GM12878 (cell line): ENCODE data around the gene MAFB. TPM values are rescaled to one million over a fixed set of nuclear protein-coding genes. Genes with fewer than 3 reads are reported as not detected.

Experiments used
- ATAC-seq: fragments of 200-7000 bp; cut with Tn5 transposase; 3 replicates; pipeline ENCODE4 v1.9.1; 2020; ENCODE audit warnings: mild to moderate bottlenecking, moderate library complexity
- BruUV-seq: library from RNA; stranded (reverse); fragments of 400-500 nt; replicated peaks from 2 replicates; lab custom pipeline; 2021; lab: Mats Ljungman, UMichigan
- CTCF ChIA-PET: fragments of 300-600 bp; sonication (Branson Sonifier 250); formaldehyde crosslinking; extraction: SDS; loops from one replicate; lab custom pipeline; 2021; ENCODE audit warnings: inconsistent platforms; lab: Yijun Ruan, JAX
- POLR2A ChIA-PET: fragments of 350-600 bp; formaldehyde crosslinking; extraction: SDS; loops from one replicate; lab custom pipeline; 2021; ENCODE audit warnings: inconsistent platforms; lab: Charles Lee
- RAD21 ChIA-PET: fragments of 300-600 bp; sonication (Branson Sonifier 250); formaldehyde crosslinking; loops from one replicate; lab custom pipeline; 2023; ENCODE audit warnings: antibody characterized with exemption; ENCODE audit not compliant: unreplicated experiment; lab: Charles Lee
- SMC1A ChIA-PET: fragments of 300-600 bp; sonication (Branson Sonifier 250); formaldehyde crosslinking; loops from one replicate; lab custom pipeline; 2023; ENCODE audit not compliant: unreplicated experiment, uncharacterized antibody; lab: Charles Lee
- DNase-seq: peaks from one replicate; pipeline ENCODE4 v3.0.0-alpha.2; 2011; ENCODE audit warnings: low read depth, low spot score
- FAIRE-seq: peaks from 3 replicates; lab custom pipeline; 2011; peaks lifted over from hg19 to GRCh38; lab: Jason Lieb, UNC
- H2AFZ ChIP-seq: 2 replicates; pipeline ENCODE4 v1.6.0; 2011; ENCODE audit warnings: low read depth, low read length, control low read depth; ENCODE audit not compliant: control insufficient read depth
- H3K27ac ChIP-seq: 2 replicates; pipeline ENCODE4 v1.5.1; 2011; ENCODE audit warnings: control low read depth; ENCODE audit not compliant: control insufficient read depth, insufficient read depth
- H3K27me3 ChIP-seq, 2 experiments: replicated peaks in 1 of 2; 2 replicates each; pipeline versions ENCODE4 v1.6.0 to v1.6.1; 2011; ENCODE audit warnings: low read length in 1 of 2; ENCODE audit not compliant: control insufficient read depth in 2 of 2, insufficient read depth in 2 of 2
- H3K36me3 ChIP-seq, 2 experiments: 2 replicates each; pipeline ENCODE4 v1.5.1; 2011; ENCODE audit warnings: low read length in 1 of 2; ENCODE audit not compliant: control insufficient read depth in 2 of 2, insufficient read depth in 2 of 2
- H3K4me1 ChIP-seq: 2 replicates; pipeline ENCODE4 v1.6.1; 2011; ENCODE audit warnings: mild to moderate bottlenecking, low read length, moderate library complexity, mixed read lengths; ENCODE audit not compliant: control insufficient read depth, insufficient read depth
- H3K4me2 ChIP-seq: 2 replicates; pipeline ENCODE4 v1.6.0; 2011; ENCODE audit warnings: control low read depth; ENCODE audit not compliant: control insufficient read depth, insufficient read depth
- H3K4me3 ChIP-seq: fragments of 200-600 bp; sonication (generic); 2 replicates; pipeline ENCODE4 v1.5.1; 2016
- H3K79me2 ChIP-seq: 2 replicates; pipeline ENCODE4 v1.6.0; 2011; ENCODE audit warnings: low read length; ENCODE audit not compliant: control insufficient read depth, insufficient read depth
- H3K9ac ChIP-seq: 2 replicates; pipeline ENCODE4 v1.8.0; 2011; ENCODE audit warnings: low read length, control low read depth, mixed read lengths; ENCODE audit not compliant: control insufficient read depth, insufficient read depth
- H3K9me3 ChIP-seq: replicated peaks from 3 replicates; pipeline ENCODE4 v1.5.1; 2011; ENCODE audit warnings: mild to moderate bottlenecking, low read length; ENCODE audit not compliant: control insufficient read depth, insufficient read depth
- H4K20me1 ChIP-seq: 2 replicates; pipeline ENCODE4 v1.6.0; 2011; ENCODE audit not compliant: control insufficient read depth, insufficient read depth
- CREM ChIP-seq: IDR thresholded peaks from 2 replicates; pipeline ENCODE4 v1.6.1; 2014; ENCODE audit warnings: antibody characterized with exemption, low read depth
- ETV6 ChIP-seq, 2 experiments: fragments of 450-650 bp in 1 of 2; IDR thresholded peaks in 1 of 2; conservative IDR thresholded peaks in 1 of 2; 2 replicates each; pipeline ENCODE4 v1.6.1; 2014; ENCODE audit warnings: antibody characterized with exemption in 1 of 2, borderline replicate concordance in 1 of 2, low read depth in 1 of 2, mild to moderate bottlenecking in 1 of 2, moderate library complexity in 1 of 2
- HDAC2 ChIP-seq: fragments of 200-600 bp; sonication (generic); IDR thresholded peaks from 2 replicates; pipeline ENCODE4 v1.6.1; 2017
- IKZF1 ChIP-seq: fragments of 450-650 bp; conservative IDR thresholded peaks from 2 replicates; pipeline ENCODE4 v1.6.1; 2017; ENCODE audit warnings: antibody characterized with exemption, mild to moderate bottlenecking
- MEF2B ChIP-seq: fragments of 450-650 bp; IDR thresholded peaks from 2 replicates; pipeline ENCODE4 v1.6.1; 2018; ENCODE audit warnings: mild to moderate bottlenecking, moderate library complexity; ENCODE audit not compliant: partially characterized antibody, poor library complexity, severe bottlenecking
- NBN ChIP-seq: fragments of 450-650 bp; IDR thresholded peaks from 2 replicates; pipeline ENCODE4 v1.6.1; 2016
- NR2F1 ChIP-seq: fragments of 450-650 bp; conservative IDR thresholded peaks from 2 replicates; pipeline ENCODE4 v1.6.1; 2017; ENCODE audit warnings: mild to moderate bottlenecking
- NRF1 ChIP-seq: conservative IDR thresholded peaks from 2 replicates; pipeline ENCODE4 v1.6.1; 2011; ENCODE audit warnings: mild to moderate bottlenecking, low read depth, low read length, improper control_type of control experiment
- RBBP5 ChIP-seq: fragments of 200-600 bp; sonication (generic); conservative IDR thresholded peaks from 2 replicates; pipeline ENCODE4 v1.6.1; 2016
- SP1 ChIP-seq: IDR thresholded peaks from one replicate; pipeline ENCODE4 v1.6.1; 2011; ENCODE audit warnings: low read depth, low read length
- SREBF1 ChIP-seq: IDR thresholded peaks from 2 replicates; pipeline ENCODE4 v1.6.1; 2012; ENCODE audit warnings: mild to moderate bottlenecking, low read length
- STAT1 ChIP-seq: fragments of 450-650 bp; conservative IDR thresholded peaks from 2 replicates; pipeline ENCODE4 v1.6.1; 2014; ENCODE audit warnings: antibody characterized with exemption, mild to moderate bottlenecking
- SUZ12 ChIP-seq: fragments of 200-600 bp; sonication (generic); IDR thresholded peaks from one replicate; pipeline ENCODE4 v1.6.1; 2018; ENCODE audit warnings: antibody characterized with exemption, mild to moderate bottlenecking; ENCODE audit not compliant: unreplicated experiment
- ZNF384 ChIP-seq: IDR thresholded peaks from 2 replicates; pipeline ENCODE4 v1.6.1; 2012; ENCODE audit warnings: low read depth, mild to moderate bottlenecking, low read length, improper control_type of control experiment, borderline replicate concordance
- WGBS: methylation state at CpG from one replicate; pipeline ENCODE4 v1.1.6; 2016; ENCODE audit warnings: low lambda C conversion rate; ENCODE audit not compliant: insufficient replicate concordance, insufficient coverage; ENCODE audit errors: missing lambda C conversion rate; 5-methylcytosine and 5-hydroxymethylcytosine counted together
- in situ Hi-C: fragments of 300-500 bp; cut with MboI; formaldehyde crosslinking; loops from 9 replicates; pipeline ENCODE4 v1.14.3; 2018; ENCODE audit warnings: mixed read lengths
- intact Hi-C: fragments of 100-400 bp; cut with micrococcal nuclease; formaldehyde crosslinking; loops from one replicate; pipeline ENCODE4 v1.14.2; 2022; ENCODE audit not compliant: unreplicated experiment
- polyA plus RNA-seq, 11 experiments: library from polyadenylated mRNA; depleted of rRNA in 4 of 11; unstranded in 6 of 11; stranded (reverse) in 5 of 11; fragments of >200 nt; fragmentation: Nextera tagmentation in 4 of 11; fragmentation: Illumina TruSeq in 1 of 11; extraction: Ambion mirVana in 4 of 11; extraction: Trizol in 1 of 11; gene quantifications; 1 replicate in 1 of 11; 2 replicates in 10 of 11; pipeline versions ENCODE4 v1.2.1 to v1.2.3, GENCODE V29; 2011 to 2016; ENCODE audit warnings: inconsistent platforms in 2 of 11, missing spikeins in 2 of 11, low read depth in 1 of 11
- total RNA-seq, 4 experiments: library from RNA; depleted of rRNA in 3 of 4; stranded (reverse); fragments of >200 nt in 3 of 4; fragmentation: Illumina TruSeq in 1 of 4; extraction: Trizol in 1 of 4; gene quantifications; 2 replicates each; pipeline versions ENCODE4 v1.2.1 to v1.2.3, GENCODE V29; 2013 to 2021
- TF ChIP-seq, protein P1 (sequence below): fragments of 450-650 bp; IDR thresholded peaks from 2 replicates; pipeline ENCODE4 v1.6.1; 2014; ENCODE audit warnings: mild to moderate bottlenecking
- TF ChIP-seq, protein P2 (sequence below): fragments of 450-650 bp; IDR thresholded peaks from 2 replicates; pipeline ENCODE4 v1.6.1; 2017; ENCODE audit warnings: low read depth, mild to moderate bottlenecking, moderate library complexity

The MAFB gene
- total and polyA plus RNA-seq, 10 of the 15 experiments (the other 5 are each of a cell fraction or from before 2014, with no cell fraction given) = 0.01 to 0.08 (median 0.01) TPM; not detected in 7

GRCh38 chr20:40678286-40678875, 10.7 kb downstream of the MAFB start:
- Histone ChIP-seq H3K9ac (no peak overlapping the region), H4K20me1 (no peaks in the 10 kb centered on the region), H3K27me3 (peaks cover 3 to 6% of the 10 kb centered on the region in 2 experiments; a peak in 2 of 4 replicates), H3K9me3 (no peaks in the 10 kb centered on the region), H3K36me3 (no peaks in the 10 kb centered on the region), H3K27ac (no peak overlapping the region), H3K79me2 (no peaks in the 10 kb centered on the region), H3K4me1 (0 out of 2 replicates have a peak, but pooled peaks cover 8% of the 10 kb centered on the region), H2AFZ (no peak overlapping the region), H3K4me3 (no peak overlapping the region), H3K4me2 (no peak overlapping the region)
- DNase-seq (no peak), ATAC-seq (no peak), FAIRE-seq (peak; percentile 41)
- CTCF ChIA-PET = no interaction called here
- intact Hi-C loops (no loop called here), in situ Hi-C loops (no loop called here)
- 3% methylated on average over 3 of the region's 3 CpGs for WGBS
- TF ChIP-seq STAT1 (no peak), ETV6 (conservative IDR thresholded peaks at IDR 0.05 in 1 of 2, IDR thresholded peaks at IDR 0.05 in 1 of 2; ENCODE audit: borderline replicate concordance in 1 of 2, low read depth in 1 of 2) (no peak), HDAC2 (no peak), ZNF384 (no peak), RBBP5 (no peak), SREBF1 (no peak), NRF1 (no peak), SUZ12 (no peak), MEF2B (no peak), SP1 (no peak), IKZF1 (no peak), CREM (no peak), NBN (no peak), NR2F1 (no peak)
- TF ChIP-seq, protein P1, sequence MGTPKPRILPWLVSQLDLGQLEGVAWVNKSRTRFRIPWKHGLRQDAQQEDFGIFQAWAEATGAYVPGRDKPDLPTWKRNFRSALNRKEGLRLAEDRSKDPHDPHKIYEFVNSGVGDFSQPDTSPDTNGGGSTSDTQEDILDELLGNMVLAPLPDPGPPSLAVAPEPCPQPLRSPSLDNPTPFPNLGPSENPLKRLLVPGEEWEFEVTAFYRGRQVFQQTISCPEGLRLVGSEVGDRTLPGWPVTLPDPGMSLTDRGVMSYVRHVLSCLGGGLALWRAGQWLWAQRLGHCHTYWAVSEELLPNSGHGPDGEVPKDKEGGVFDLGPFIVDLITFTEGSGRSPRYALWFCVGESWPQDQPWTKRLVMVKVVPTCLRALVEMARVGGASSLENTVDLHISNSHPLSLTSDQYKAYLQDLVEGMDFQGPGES = no peak
- TF ChIP-seq, protein P2, sequence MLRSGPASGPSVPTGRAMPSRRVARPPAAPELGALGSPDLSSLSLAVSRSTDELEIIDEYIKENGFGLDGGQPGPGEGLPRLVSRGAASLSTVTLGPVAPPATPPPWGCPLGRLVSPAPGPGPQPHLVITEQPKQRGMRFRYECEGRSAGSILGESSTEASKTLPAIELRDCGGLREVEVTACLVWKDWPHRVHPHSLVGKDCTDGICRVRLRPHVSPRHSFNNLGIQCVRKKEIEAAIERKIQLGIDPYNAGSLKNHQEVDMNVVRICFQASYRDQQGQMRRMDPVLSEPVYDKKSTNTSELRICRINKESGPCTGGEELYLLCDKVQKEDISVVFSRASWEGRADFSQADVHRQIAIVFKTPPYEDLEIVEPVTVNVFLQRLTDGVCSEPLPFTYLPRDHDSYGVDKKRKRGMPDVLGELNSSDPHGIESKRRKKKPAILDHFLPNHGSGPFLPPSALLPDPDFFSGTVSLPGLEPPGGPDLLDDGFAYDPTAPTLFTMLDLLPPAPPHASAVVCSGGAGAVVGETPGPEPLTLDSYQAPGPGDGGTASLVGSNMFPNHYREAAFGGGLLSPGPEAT = no peak
- SMC1A ChIA-PET = no interaction called here
- RAD21 ChIA-PET = no interaction called here
- POLR2A ChIA-PET = no interaction called here
- BruUV-seq = no TSS peak
